ELR (cell line): Measurements from ENCODE around the gene MGRN1.

Experiments
- DNase-seq: peaks from one replicate; pipeline ENCODE4 v3.0.0-alpha.2; 2015; ENCODE audit warnings: low read depth

The MGRN1 gene

DNA sequence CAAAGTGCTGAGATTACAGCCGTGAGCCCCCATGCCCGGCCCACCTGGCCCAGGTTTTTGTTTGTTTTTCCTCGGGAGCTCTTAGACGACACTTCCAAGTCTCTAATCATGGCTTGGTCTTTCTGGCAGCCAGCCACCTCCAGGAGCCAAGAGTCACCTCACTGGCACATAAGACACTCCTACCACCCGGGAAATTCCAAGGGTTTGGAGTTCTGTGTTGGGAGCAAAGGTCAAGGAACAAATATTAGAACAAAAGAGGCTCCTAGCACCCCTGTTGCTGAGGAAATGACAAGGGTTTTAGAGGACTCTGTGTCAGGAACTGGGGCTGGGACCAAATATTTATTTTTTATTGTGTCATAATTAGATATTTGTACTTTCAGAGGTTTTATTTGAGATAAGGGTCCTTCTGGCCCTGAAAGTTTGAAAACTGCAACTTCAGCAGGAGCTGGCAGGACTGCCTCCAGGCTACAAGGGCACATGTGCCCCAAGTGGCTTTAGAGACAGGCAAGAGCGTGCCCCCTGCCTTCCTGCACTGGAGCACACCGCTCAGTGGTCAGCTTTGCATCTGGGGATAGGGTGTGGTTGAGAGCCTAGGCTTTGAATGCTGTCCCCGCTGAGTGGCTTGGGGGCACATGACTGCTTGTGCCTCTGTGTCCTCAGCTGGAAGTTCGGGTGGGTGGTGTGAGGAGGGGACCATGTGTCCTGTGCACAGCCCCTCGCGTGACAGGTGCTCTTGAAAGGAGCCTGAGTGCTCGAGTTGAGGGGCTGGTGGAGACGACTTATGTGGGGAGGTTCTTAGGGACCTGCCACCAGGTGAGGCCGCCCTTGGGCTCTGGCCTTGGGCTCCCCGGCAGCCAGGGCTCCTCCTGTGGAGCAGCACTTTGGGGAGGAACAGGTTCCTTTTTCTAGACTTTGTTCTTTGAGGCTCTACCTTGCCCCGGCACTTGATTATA, 29.7 kb downstream of the MGRN1 start:
- DNase-seq: no peak

DNA sequence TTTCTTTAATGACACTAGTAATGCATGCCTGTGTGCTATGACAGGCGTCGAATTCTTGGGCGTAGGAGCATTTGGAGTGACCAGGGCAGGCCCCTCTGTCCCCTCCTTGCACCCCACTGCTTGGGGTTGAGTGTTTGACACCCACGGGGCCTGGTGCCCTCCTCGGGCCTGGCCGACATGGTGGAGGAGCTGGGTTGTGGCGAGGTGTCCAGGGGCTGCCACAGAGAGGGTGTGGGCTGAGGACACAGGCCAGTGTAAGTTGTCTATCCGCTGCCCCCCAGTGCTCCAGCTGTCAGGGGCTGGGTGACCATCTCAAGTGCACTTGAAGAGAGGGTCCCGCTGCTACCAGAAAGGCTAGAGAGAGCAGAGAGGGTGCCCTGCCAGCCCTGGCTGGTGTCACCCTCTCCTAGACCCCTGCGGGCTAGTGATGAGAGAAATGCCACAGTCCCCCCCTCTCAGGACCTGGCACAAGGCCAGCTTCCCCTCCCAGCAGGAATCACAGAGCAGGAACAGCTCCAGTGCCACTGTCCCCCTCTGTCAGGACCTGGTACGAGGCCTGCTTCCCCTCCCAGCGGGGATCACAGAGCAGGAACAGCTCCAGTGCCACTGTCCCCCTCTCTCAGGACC, 30.5 kb downstream of the MGRN1 start:
- DNase-seq: no peak

DNA sequence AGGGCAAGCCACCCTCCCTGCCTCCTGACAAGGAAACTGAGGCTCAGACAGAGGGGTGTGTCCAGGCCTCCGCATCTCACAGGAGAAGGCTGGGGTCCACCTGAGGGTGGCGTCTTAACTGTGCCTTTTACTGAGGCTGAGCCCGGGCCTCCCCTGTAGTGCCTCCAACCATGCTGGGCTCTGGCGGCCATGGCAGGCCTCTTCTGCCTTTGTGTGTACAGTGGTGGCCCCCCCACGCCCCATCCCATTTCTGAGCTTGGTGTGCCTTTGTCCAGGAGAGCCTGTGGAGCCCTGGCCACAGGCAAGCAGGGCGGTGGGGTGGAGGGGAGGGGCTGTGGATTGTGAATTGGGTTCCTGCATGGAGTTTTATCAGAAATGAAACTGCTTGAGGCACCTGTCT, 31.2 kb downstream of the MGRN1 start:
- no peak for DNase-seq

DNA sequence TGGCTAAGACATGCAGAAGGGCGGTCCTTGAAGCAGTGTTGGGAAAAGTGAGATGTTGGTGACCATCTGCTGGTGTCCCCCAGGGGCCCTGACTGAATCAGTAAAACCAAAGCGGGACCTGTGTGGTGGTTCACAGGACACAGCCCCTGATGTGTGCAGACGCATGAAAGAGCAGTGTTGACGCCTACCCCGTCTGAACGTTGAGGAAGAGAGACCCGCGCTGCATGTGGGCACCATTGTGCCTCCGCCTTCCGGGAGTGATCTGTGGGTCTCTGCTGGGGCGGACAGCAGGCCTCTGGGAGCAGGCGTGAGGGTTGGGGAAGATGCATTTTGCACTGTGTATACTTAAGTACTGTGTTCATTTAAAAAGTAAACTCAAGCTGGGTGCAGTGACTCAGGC, 31.6 kb downstream of the MGRN1 start:
- no peak for DNase-seq

DNA sequence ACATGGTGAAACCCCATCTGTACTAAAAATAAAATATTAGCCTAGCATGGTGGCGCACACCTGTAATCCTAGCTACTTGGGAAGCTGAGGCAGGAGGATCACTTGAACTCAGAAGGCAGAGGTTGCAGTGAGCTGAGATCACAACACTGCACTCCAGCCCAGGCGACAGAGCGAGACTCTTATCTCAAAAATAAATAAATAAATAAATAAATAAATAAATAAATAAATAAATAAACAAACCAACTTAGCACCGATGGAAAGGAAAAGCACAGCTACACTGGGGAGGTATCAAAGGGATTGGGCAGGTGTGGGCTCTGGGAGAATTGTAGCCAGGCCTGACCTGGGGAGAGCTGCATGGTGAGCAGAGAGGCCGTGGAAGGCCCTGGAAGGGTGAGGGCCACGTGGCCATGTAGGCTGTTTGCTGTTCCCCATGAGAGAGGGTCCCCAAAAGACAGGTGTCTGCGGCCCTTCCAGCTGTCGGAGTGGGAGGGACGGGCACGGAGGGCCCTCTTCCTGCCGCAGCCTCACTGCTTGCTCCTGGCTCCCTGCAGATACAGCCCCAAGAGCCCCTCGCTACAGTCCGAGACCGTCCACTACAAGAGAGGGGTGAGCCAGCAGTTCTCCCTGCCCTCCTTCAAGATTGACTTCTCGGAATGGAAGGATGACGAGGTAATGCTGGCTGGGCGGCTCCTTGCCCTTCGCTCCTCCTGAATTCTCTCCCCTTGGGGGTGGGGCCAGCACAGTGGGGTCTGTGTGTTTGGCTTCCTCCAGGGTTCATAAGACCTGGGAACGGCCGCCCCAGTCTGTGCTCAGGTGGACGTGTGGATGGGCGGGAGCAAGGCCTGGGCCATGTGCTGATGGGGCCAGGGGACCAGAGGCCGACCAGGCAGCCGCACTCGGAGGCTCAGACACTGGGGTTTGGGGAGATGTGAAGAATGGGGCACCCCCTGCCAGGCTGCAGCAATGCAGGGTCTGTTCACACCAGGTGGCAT, 32.4 kb downstream of the MGRN1 start:
- DNase-seq: no peak

DNA sequence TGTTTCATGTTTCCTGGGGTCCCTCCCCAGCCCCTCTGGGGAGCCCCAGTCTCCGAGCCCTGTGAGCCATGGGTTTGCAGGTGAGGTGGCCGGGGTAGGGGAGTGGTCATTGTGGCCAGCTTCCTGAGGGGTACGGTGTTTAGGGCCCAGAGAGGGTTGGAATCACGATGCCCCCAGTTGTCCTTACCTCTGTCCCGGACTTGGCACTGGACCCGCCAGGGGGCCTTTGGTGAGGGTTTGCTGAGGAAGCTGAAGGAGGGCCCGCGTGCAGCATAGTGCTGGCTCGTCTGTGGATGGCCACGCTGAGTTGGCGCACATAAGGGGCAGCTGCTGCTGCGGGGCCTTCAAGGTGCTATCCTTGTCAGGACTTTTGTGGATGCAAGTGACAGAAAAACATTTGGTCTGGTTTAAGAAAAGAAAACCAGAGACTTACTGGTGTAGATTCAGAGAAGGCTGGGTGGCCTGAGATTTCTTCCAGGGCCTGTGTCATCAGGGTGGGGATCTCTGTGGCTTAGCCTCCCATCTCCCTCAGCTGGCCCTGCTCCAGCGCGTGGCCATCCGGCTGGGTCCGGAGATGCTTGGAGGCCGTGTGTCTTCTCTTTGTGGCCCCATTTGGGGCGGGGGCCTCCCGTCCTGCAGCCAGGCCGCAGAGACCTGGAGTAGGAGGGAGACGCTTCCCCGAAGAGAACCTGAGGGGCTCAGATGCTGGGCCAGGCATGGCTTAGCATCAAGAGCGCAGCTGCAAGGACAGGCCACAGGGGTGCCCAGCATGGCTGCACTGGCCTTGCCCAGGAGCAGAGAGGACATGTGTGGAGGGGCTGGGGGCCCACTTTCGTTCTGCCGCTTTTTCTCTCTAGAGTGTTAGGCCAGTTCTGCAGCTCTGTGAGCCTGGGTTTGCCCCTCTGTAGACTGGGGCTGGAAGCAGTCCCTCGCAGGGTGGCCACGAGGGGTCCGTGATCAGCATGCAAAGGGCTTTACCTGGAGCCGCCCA, 35.0 kb downstream of the MGRN1 start:
- no peak for DNase-seq

DNA sequence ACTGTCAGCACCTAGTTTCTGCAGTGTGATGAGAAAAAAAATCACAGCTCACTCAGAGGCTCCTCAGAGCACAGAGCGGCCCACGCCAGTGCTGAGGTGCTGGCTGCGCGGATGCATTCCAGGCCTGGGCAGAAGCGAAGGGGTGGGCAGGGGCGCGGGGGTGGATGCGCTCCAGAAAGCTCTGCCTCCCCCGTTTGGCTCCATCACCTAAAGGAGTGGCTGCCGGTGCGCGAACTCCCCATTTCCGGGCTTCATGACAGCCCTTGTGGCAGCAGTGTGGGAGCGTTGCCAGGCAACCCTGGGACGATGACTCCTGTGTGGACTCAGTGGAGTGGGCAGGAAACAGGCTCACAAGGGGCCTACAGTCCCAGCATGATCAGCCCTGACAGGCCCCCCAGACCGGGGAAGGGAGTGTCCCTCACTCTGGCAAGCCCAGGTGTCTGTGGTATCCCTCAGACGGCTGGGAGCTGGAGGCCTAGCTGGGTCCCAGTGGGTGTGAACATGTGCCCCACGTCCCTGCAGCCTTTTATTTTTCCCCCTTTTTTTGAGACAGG, 35.9 kb downstream of the MGRN1 start:
- peak; percentile 47 for DNase-seq

DNA sequence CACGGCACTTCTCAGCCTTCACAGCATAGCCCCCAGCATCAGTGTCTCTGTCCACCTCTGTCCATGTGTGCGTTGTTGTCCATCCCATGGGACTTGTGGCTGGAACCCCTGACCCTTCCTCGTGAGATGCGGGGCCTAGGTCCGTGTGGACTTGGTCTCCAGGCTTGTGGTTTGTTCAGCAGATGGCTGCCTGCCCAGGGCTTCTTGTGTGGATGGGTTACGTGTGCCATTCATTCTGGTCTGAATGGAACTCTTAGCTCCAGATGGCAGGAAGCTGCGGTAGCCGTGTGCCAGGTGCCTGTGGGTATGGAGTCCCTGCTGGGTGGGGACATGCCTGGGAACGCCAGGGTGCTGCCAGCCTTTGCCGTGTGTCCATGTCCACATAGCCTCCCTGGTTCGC, 37.0 kb downstream of the MGRN1 start:
- DNase-seq: no peak

DNA sequence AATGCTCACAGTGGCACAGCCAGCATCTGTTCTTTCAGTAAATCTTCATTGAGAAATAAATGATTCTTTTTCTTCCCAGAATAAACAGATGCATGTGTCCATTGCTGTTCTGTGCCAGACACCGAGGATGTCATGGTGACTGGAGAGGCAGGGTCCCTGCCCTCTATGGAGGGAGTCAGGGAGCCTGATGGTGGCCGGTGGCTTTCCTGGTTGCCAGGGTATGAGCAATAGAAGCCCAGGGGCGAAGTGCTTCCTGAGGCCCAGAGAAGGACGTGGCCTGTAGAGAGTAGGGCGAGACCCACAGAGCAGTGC, 38.8 kb downstream of the MGRN1 start:
- DNase-seq: no peak

DNA sequence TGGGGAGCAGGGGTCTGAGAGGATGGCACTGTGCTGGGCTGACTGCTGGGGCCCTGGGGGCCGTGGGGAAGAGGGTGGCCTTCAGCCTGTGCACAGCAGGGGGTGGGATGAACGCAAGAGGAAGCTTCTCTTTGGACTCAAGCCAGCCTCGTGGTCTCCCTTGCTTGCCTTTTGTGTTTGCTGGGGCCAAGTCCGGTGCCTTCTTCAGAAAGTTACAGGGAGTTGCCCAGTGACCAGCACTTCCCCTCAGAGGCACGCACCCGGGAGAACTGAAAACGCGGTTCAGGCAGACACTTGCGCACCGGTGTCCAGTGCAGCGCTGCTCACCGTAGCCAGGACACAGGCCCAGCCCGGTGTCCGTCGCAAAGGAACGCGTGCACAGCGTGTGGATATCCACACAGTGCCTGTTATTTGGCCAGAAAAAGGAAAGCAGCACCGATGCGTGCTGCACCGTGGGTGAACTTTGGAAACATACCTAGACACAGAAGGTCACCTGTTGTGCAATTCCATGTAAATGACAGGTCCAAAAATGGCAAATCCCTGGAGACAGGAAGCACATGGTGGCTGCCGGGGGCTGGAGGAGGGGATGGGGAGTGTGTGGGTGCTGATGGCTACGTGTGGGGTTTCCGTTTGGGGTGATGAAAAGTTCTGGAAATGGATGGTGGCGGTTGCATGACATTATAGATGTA, 39.3 kb downstream of the MGRN1 start:
- no peak for DNase-seq

DNA sequence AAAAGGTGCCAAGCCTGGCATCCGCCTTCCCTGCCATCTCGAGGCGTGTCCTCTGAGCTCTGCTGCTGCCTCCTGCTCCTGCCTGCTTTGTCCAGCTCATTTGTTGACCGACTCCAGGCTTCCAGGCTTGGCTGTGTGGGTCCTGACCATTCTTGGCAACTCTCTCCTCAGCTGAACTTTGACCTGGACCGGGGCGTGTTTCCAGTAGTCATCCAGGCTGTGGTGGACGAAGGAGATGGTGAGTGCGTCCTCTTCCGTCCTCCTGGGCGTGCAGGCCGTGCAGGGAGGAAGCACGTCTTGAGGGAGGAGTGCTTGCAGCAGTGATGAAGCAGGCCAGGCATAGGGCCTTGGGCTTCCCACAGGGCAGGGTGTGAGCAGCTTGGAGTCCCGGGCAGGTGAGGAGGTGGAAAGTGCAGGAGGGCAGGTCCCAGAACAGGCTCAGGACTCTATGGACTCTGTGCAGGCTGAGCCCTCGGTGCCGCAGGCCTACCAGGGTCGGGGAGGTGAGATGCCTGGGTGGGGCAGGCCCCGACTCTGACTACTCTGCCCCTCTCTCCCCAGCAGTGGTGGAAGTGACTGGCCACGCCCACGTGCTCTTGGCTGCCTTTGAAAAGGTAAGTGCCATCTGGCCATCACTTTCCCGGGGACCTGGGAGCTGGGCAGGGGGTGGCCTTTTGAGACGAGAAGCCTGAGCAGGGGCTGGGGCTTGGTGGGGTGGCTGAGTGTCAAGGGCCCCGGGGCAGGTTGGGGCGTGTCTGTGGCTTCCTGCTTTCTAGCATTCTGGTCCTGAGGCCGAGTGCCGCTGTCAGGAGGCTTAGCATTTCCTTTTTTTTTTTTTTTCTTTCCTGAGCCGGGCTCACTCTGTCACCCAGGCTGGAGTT, 40.2 kb downstream of the MGRN1 start:
- DNase-seq: no peak

DNA sequence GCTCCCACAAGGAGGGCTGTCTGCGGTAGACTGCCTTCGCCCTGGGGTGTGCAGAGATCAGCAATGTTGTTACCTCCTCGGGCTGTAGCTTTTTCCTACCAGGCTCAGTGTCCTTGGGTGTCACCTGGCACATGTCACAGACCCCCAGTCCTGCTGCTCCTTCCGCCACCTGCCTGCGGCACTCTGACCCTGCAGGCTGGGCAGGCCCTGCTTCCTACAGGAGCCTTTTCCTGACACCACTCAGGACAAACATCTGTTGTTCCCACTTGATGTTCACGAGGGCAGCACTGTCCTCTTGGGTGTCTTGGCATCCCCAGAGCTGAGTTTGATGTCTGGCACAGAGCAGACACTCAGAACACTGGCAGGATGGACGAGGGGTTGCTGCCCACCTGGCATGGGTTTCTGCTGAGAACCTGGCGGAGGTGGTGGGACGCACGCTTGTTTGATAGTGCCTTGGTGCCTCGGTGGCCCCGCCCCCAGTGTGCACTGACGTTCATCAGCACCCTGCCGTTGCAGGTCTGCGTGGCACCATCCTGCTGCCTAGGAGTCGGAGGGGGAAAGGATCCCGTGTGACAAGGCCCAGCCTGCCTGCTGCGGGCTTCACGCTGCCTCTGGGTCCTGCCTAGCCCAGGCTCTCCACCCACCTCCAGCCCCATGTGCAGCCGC, 42.0 kb downstream of the MGRN1 start:
- DNase-seq: no peak

DNA sequence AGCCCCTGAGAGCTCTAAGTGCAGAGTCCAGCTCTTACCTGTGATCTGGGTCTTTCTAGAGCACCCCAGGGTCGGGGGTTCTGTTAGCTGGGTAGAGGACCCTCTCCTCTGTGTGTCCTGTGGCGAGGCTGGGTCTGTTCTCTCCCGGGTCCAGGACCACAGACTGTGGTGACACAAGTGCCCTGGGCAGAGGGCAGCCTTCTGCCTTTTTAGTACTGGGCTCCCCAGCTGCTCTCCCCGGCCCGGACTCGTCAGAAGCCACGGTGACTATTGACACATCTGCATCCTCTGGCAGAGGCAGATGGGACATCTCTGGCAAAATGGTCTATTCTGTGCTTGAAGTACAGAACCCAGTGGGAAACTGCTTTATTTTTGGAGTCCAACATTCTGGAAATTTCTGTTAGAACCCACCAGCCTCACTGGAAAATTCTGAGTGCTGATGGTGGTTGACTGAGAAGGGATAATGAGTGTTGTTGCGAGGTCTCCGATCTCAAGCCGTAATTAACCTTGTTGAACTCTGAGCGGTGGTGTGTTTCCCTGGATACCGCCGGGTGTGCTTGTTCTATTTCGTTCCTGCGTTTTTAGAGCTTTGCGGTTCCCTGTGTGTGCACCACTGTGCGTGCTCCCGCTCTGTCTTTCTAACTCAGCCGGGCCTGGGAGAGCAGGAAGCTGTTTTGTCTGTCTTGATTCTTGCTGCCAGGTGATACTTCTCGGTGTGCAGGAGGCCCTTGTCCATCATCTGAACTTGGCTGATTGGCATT, 42.8 kb downstream of the MGRN1 start:
- DNase-seq: no peak

DNA sequence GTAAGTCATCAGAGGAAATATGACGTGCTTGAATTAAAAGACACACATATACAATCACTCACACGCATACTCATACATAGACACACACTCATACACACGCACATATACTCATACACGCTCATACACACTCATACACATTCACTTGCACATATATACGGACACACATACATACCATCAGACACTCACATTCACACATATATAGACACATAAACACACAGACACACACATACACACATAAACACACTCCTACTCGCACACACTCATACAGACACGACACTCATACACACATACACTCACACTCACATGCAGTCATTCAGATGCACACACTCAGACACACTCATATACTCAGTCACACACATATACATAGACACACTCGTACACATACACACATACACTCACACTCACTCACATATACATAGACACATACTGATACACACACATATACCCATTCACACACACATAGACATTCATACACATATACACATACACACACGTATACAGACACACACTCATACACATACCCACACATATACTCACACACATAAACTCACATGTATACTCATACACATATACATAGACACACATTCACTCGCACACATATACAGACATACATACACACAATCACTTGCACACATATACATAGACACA, 43.8 kb downstream of the MGRN1 start:
- no peak for DNase-seq

DNA sequence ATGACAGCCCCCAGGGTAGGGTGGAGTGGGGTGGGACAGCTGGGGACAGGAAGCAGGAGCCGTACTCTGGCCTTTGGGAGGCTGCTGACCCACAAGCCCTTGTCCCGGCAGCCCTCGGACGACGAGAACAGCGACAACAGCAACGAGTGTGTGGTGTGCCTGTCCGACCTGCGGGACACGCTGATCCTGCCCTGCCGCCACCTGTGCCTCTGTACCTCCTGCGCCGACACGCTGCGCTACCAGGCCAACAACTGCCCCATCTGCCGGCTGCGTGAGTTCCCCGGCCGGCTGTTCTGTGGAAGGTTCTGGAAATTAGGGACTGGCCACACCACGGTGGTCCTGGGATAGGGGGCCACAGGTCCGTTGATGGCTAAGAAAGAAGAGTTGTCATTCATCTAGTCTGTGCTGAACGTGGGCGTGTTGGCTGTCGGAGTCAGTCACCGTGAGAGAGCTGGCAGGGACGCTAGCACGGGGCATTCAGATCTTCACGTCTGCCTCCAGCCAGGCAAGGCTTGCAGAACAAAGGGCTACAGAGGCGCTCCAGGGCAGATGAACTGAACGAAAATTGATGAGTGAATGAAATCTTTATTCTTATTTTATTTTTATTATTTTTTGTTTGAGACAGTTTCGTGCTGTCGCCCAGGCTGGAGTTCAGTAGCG, 48.9 kb downstream of the MGRN1 start:
- DNase-seq: no peak

DNA sequence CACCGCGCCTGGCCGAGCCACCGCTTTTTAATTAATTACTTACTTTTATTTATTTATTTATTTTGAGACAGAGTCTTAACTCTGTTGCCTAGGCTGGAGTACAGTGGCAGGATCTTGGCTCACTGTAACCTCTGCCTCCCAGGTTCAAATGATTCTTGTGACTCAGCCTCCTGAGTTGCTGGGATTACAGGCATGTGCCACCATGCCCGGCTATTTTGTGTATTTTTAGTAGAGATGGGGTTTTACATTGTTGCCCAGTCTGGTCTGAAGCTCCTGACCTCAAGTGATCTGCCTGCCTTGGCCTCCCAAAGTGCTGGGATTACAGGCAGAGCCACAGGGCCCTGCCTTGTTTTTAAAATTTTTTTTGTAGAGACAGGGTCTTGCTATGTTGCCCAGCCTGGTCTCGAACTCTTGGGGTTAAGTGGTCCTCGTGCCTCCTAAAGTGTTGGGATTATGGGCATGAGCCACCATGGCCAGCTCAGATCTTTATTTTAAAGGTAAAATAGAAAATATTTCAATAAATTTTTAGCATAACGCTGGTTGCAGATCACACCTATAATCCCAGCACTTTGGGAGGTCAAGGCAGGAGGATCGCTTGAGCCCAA, 50.4 kb downstream of the MGRN1 start:
- DNase-seq: no peak
